ENCODE results near the gene AP1B1. TPM values are rescaled to one million over a fixed set of nuclear protein-coding genes. Genes with fewer than 3 reads are reported as not detected.

Gene AP1B1
- total RNA-seq, 1 donor from 2014 or later, result 42.0 TPM

- peaks cover 22% of the 10 kb centered on the region for H3K4me1 Mint-ChIP-seq (ENCODE audit: unreplicated experiment)
- no peaks in the 10 kb centered on the region for H3K9me3 Mint-ChIP-seq (ENCODE audit: unreplicated experiment)
- H3K4me3 Mint-ChIP-seq (ENCODE audit: unreplicated experiment), result peak overlapping the region; percentile 16
- no peaks in the 10 kb centered on the region for H3K27me3 Mint-ChIP-seq (ENCODE audit: unreplicated experiment)
- TF ChIP-seq CTCF (IDR thresholded peaks at IDR 0.05), result no peak
- H3K27ac Mint-ChIP-seq (ENCODE audit: unreplicated experiment), result no peak overlapping the region
- no peak for DNase-seq (ENCODE audit: extremely low spot score, unreplicated experiment)
- no peaks in the 10 kb centered on the region for H3K36me3 Mint-ChIP-seq (ENCODE audit: unreplicated experiment)
Measured at GRCh38 chr22:29386708-29387107, 1.7 kb downstream of the AP1B1 start.

GRCh38 chr22:29385748-29386147 lies 2.6 kb downstream of the AP1B1 start:
- H3K9me3 Mint-ChIP-seq (ENCODE audit: unreplicated experiment), result no peaks in the 10 kb centered on the region
- H3K4me1 Mint-ChIP-seq (ENCODE audit: unreplicated experiment), result peaks cover 23% of the 10 kb centered on the region
- no peak for TF ChIP-seq CTCF (IDR thresholded peaks at IDR 0.05)
- H3K4me3 Mint-ChIP-seq (ENCODE audit: unreplicated experiment), result no peak overlapping the region
- H3K36me3 Mint-ChIP-seq (ENCODE audit: unreplicated experiment), result no peaks in the 10 kb centered on the region
- no peak for DNase-seq (ENCODE audit: extremely low spot score, unreplicated experiment)
- no peaks in the 10 kb centered on the region for H3K27me3 Mint-ChIP-seq (ENCODE audit: unreplicated experiment)
- H3K27ac Mint-ChIP-seq (ENCODE audit: unreplicated experiment), result no peak overlapping the region

- no peak overlapping the region for H3K27ac Mint-ChIP-seq (ENCODE audit: unreplicated experiment)
- peaks cover 28% of the 10 kb centered on the region for H3K4me1 Mint-ChIP-seq (ENCODE audit: unreplicated experiment)
- H3K27me3 Mint-ChIP-seq (ENCODE audit: unreplicated experiment), result no peaks in the 10 kb centered on the region
- no peaks in the 10 kb centered on the region for H3K36me3 Mint-ChIP-seq (ENCODE audit: unreplicated experiment)
- no peak for TF ChIP-seq CTCF (IDR thresholded peaks at IDR 0.05)
- no peak for DNase-seq (ENCODE audit: extremely low spot score, unreplicated experiment)
- no peak overlapping the region for H3K4me3 Mint-ChIP-seq (ENCODE audit: unreplicated experiment)
- no peaks in the 10 kb centered on the region for H3K9me3 Mint-ChIP-seq (ENCODE audit: unreplicated experiment)
Measured at GRCh38 chr22:29385151-29385704, 3.1 kb downstream of the AP1B1 start.

- Mint-ChIP-seq H3K27ac (ENCODE audit: unreplicated experiment) (no peak overlapping the region), H3K9me3 (ENCODE audit: unreplicated experiment) (no peaks in the 10 kb centered on the region), H3K4me1 (ENCODE audit: unreplicated experiment) (peaks cover 27% of the 10 kb centered on the region), H3K36me3 (ENCODE audit: unreplicated experiment) (peaks cover 4% of the 10 kb centered on the region), H3K27me3 (ENCODE audit: unreplicated experiment) (no peaks in the 10 kb centered on the region), H3K4me3 (ENCODE audit: unreplicated experiment) (no peak overlapping the region)
- TF ChIP-seq CTCF (IDR thresholded peaks at IDR 0.05), result no peak
- no peak for DNase-seq (ENCODE audit: extremely low spot score, unreplicated experiment)
Measured at GRCh38 chr22:29383740-29384139, 4.6 kb downstream of the AP1B1 start.

- Mint-ChIP-seq H3K4me3 (ENCODE audit: unreplicated experiment) (no peak overlapping the region), H3K27me3 (ENCODE audit: unreplicated experiment) (no peaks in the 10 kb centered on the region), H3K27ac (ENCODE audit: unreplicated experiment) (no peak overlapping the region), H3K9me3 (ENCODE audit: unreplicated experiment) (no peaks in the 10 kb centered on the region), H3K4me1 (ENCODE audit: unreplicated experiment) (peaks cover 22% of the 10 kb centered on the region), H3K36me3 (ENCODE audit: unreplicated experiment) (peaks cover 4% of the 10 kb centered on the region)
- TF ChIP-seq CTCF (IDR thresholded peaks at IDR 0.05), result no peak
- no peak for DNase-seq (ENCODE audit: extremely low spot score, unreplicated experiment)
Measured at GRCh38 chr22:29382580-29383302, 5.6 kb downstream of the AP1B1 start.
